ENCODE measurements around the gene NTF4.

NTF4 gene

DNA sequence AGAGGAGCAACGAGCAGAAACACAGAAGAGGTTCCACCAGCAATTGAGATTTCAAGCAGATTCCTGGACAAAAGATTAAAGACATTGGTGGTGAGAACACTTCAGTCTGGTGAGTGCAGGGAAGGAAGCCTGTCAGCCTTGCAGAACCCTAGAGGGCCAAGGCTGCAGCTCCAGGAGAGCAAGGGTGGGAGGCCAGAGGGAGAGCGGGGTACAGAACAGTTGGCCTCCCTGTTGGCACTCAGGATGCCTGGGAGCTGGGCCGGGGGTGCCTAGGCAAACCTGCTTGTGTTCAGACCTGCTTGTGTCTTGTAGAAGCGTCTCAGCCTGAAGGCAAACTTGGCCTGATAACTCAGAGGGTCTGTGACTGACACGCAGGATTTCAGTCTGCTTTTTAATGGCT is 44.4 kb upstream of the NTF4 start:
- H4K20me1 ChIP-seq (ENCODE audit: insufficient read depth, low read length), result no peaks in the 10 kb centered on the region
- no peaks in the 10 kb centered on the region for H3K4me1 ChIP-seq (ENCODE audit: low read length)
- H3K9me3 ChIP-seq (replicated peaks; ENCODE audit: insufficient read depth, low read length), result no peaks in the 10 kb centered on the region
- no peak overlapping the region for H3K27ac ChIP-seq (ENCODE audit: low read length)
- no peak overlapping the region for H2AFZ ChIP-seq (ENCODE audit: low read length)
- no peak overlapping the region for H3K4me2 ChIP-seq (ENCODE audit: low read depth, low read length)
- no peaks in the 10 kb centered on the region for H3K9me2 ChIP-seq (replicated peaks; ENCODE audit: insufficient read depth, low read length)
- no peaks in the 10 kb centered on the region; the same call in 1 of the 2 replicates for H3K79me2 ChIP-seq (ENCODE audit: low read length)
- DNase-seq, result no peak
- no peaks in the 10 kb centered on the region for H3K27me3 ChIP-seq (replicated peaks; ENCODE audit: insufficient read depth, low read length)
- TF ChIP-seq EZH2phosphoT487 (IDR thresholded peaks at IDR 0.05; ENCODE audit: low read length) (no peak), EZH2 (optimal IDR thresholded peaks at IDR 0.05; ENCODE audit: low read depth, low read length) (no peak)
- TF ChIP-seq, protein P1, sequence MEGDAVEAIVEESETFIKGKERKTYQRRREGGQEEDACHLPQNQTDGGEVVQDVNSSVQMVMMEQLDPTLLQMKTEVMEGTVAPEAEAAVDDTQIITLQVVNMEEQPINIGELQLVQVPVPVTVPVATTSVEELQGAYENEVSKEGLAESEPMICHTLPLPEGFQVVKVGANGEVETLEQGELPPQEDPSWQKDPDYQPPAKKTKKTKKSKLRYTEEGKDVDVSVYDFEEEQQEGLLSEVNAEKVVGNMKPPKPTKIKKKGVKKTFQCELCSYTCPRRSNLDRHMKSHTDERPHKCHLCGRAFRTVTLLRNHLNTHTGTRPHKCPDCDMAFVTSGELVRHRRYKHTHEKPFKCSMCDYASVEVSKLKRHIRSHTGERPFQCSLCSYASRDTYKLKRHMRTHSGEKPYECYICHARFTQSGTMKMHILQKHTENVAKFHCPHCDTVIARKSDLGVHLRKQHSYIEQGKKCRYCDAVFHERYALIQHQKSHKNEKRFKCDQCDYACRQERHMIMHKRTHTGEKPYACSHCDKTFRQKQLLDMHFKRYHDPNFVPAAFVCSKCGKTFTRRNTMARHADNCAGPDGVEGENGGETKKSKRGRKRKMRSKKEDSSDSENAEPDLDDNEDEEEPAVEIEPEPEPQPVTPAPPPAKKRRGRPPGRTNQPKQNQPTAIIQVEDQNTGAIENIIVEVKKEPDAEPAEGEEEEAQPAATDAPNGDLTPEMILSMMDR (IDR thresholded peaks at IDR 0.05; ENCODE audit: low read length), result no peak
- peaks cover 3% of the 10 kb centered on the region for H3K36me3 ChIP-seq (replicated peaks; ENCODE audit: insufficient read depth, low read length)
- no peak overlapping the region for H3K9ac ChIP-seq (ENCODE audit: low read length)
- no peak overlapping the region for H3K4me3 ChIP-seq (ENCODE audit: low read length)
- peaks cover 16% of the 10 kb centered on the region; the same call in 1 of the 2 replicates for H3F3A ChIP-seq (ENCODE audit: insufficient read depth, low read length)

- no peaks in the 10 kb centered on the region for H3K4me1 ChIP-seq (ENCODE audit: low read length)
- H3K4me3 ChIP-seq (ENCODE audit: low read length), result no peak overlapping the region
- H3K27ac ChIP-seq (ENCODE audit: low read length), result no peak overlapping the region
- H3K9me3 ChIP-seq (replicated peaks; ENCODE audit: insufficient read depth, low read length), result no peaks in the 10 kb centered on the region
- H3K27me3 ChIP-seq (replicated peaks; ENCODE audit: insufficient read depth, low read length), result no peaks in the 10 kb centered on the region
- no peaks in the 10 kb centered on the region for H3K9me2 ChIP-seq (replicated peaks; ENCODE audit: insufficient read depth, low read length)
- H3K36me3 ChIP-seq (replicated peaks; ENCODE audit: insufficient read depth, low read length), result peaks cover 5% of the 10 kb centered on the region
- no peaks in the 10 kb centered on the region for H4K20me1 ChIP-seq (ENCODE audit: insufficient read depth, low read length)
- no peak for DNase-seq
- peaks cover 16% of the 10 kb centered on the region; the same call in 1 of the 2 replicates for H3F3A ChIP-seq (ENCODE audit: insufficient read depth, low read length)
- H2AFZ ChIP-seq (ENCODE audit: low read length), result no peak overlapping the region
- peaks cover 1% of the 10 kb centered on the region for H3K79me2 ChIP-seq (ENCODE audit: low read length)
- no peak overlapping the region for H3K9ac ChIP-seq (ENCODE audit: low read length)
- TF ChIP-seq EZH2 (optimal IDR thresholded peaks at IDR 0.05; ENCODE audit: low read depth, low read length), result no peak
- no peak overlapping the region for H3K4me2 ChIP-seq (ENCODE audit: low read depth, low read length)
Observed at GRCh38 chr19:49107625-49108459, 43.2 kb upstream of the NTF4 start.

- Histone ChIP-seq H3K9me2 (replicated peaks; ENCODE audit: insufficient read depth, low read length) (no peaks in the 10 kb centered on the region), H3K4me3 (ENCODE audit: low read length) (no peak overlapping the region), H3K27ac (ENCODE audit: low read length) (no peak overlapping the region), H4K20me1 (ENCODE audit: insufficient read depth, low read length) (no peaks in the 10 kb centered on the region), H3F3A (ENCODE audit: insufficient read depth, low read length) (peaks cover 16% of the 10 kb centered on the region; the same call in 1 of the 2 replicates), H3K36me3 (replicated peaks; ENCODE audit: insufficient read depth, low read length) (peaks cover 6% of the 10 kb centered on the region), H3K79me2 (ENCODE audit: low read length) (peaks cover 7% of the 10 kb centered on the region), H3K27me3 (replicated peaks; ENCODE audit: insufficient read depth, low read length) (no peaks in the 10 kb centered on the region), H3K4me2 (ENCODE audit: low read depth, low read length) (no peak overlapping the region), H3K4me1 (ENCODE audit: low read length) (no peaks in the 10 kb centered on the region), H3K9ac (ENCODE audit: low read length) (no peak overlapping the region), H3K9me3 (replicated peaks; ENCODE audit: insufficient read depth, low read length) (no peaks in the 10 kb centered on the region), H2AFZ (ENCODE audit: low read length) (no peak overlapping the region)
- no peak for TF ChIP-seq EZH2phosphoT487 (IDR thresholded peaks at IDR 0.05; ENCODE audit: low read length)
- TF ChIP-seq, protein P1 (IDR thresholded peaks at IDR 0.05; ENCODE audit: low read length), result peak; percentile 78
- DNase-seq, result peak; percentile 50
Observed at GRCh38 chr19:49106648-49107135, 42.1 kb upstream of the NTF4 start.

Measured in MM.1S (cell line).